IMR-90 (cell line): ENCODE measurements around the gene RGS9. TPM values are rescaled to one million over a fixed set of nuclear protein-coding genes. Genes with fewer than 3 reads are reported as not detected.

ENCODE experiments used
- ATAC-seq: fragments of 200-7000 bp; cut with Tn5 transposase; 2 replicates; pipeline ENCODE4 v1.9.1; 2020; ENCODE audit warnings: low read depth, mild to moderate bottlenecking, moderate library complexity
- BruUV-seq: library from RNA; stranded (reverse); fragments of 400-500 nt; replicated peaks from 2 replicates; lab custom pipeline; 2021; lab: Mats Ljungman, UMichigan
- CTCF ChIA-PET: fragments of 300-600 bp; formaldehyde crosslinking; extraction: SDS; loops from one replicate; lab custom pipeline; 2021; ENCODE audit warnings: antibody characterized with exemption; lab: Yijun Ruan, JAX
- POLR2A ChIA-PET: fragments of 300-600 bp; sonication (Branson Sonifier 250); formaldehyde crosslinking; loops from one replicate; lab custom pipeline; 2022; ENCODE audit warnings: antibody characterized with exemption; ENCODE audit not compliant: unreplicated experiment; lab: Charles Lee
- DNase-seq: peaks from one replicate; pipeline ENCODE4 v3.0.0; 2013
- H2AFZ ChIP-seq: replicated peaks from 2 replicates; pipeline ENCODE3; 2013; ENCODE audit warnings: low read length, mild to moderate bottlenecking; ENCODE audit not compliant: poor library complexity
- H2AK5ac ChIP-seq: 2 replicates; pipeline ENCODE4 v1.6.1; 2013; ENCODE audit warnings: low read depth, low read length, inconsistent platforms
- H2AK9ac ChIP-seq: replicated peaks from 2 replicates; pipeline ENCODE3; 2013; ENCODE audit warnings: mild to moderate bottlenecking, low read depth, low read length, moderate library complexity; ENCODE audit not compliant: poor library complexity
- H2BK120ac ChIP-seq: 2 replicates; pipeline ENCODE4 v1.6.1; 2013; ENCODE audit warnings: low read depth, low read length, inconsistent platforms
- H2BK15ac ChIP-seq: 3 replicates; pipeline ENCODE4 v1.6.1; 2013; ENCODE audit warnings: low read depth, low read length, inconsistent platforms
- H2BK20ac ChIP-seq: 2 replicates; pipeline ENCODE4 v1.6.1; 2013; ENCODE audit warnings: low read depth, mild to moderate bottlenecking, inconsistent platforms, low read length, moderate library complexity
- H2BK5ac ChIP-seq: 2 replicates; pipeline ENCODE4 v1.6.1; 2013; ENCODE audit warnings: mild to moderate bottlenecking, low read depth, low read length, inconsistent platforms; ENCODE audit not compliant: poor library complexity, severe bottlenecking
- H3K14ac ChIP-seq: replicated peaks from 2 replicates; pipeline ENCODE4 v1.6.1; 2013; ENCODE audit warnings: low read depth, low read length, inconsistent platforms
- H3K18ac ChIP-seq: 2 replicates; pipeline ENCODE4 v1.6.1; 2013; ENCODE audit warnings: low read depth, low read length, control low read depth
- H3K23ac ChIP-seq: 2 replicates; pipeline ENCODE4 v1.6.1; 2013; ENCODE audit warnings: low read depth, low read length, inconsistent platforms
- H3K27ac ChIP-seq: 2 replicates; pipeline ENCODE4 v1.5.1; 2013; ENCODE audit warnings: mild to moderate bottlenecking, control low read depth, low read length; ENCODE audit not compliant: insufficient read depth
- H3K27me3 ChIP-seq: 2 replicates; pipeline ENCODE4 v1.6.1; 2013; ENCODE audit warnings: low read length; ENCODE audit not compliant: control insufficient read depth, insufficient read depth
- H3K36me3 ChIP-seq: 2 replicates; pipeline ENCODE4 v1.6.1; 2013; ENCODE audit warnings: low read length, mixed read lengths; ENCODE audit not compliant: control insufficient read depth, insufficient read depth
- H3K4ac ChIP-seq: 2 replicates; pipeline ENCODE4 v1.6.1; 2013; ENCODE audit warnings: low read depth, low read length, inconsistent platforms
- H3K4me1 ChIP-seq: 2 replicates; pipeline ENCODE4 v1.6.1; 2013; ENCODE audit warnings: low read length, mixed read lengths; ENCODE audit not compliant: control insufficient read depth, insufficient read depth
- H3K4me2 ChIP-seq: 2 replicates; pipeline ENCODE4 v1.6.1; 2013; ENCODE audit warnings: low read depth, mild to moderate bottlenecking, control low read depth, low read length, moderate library complexity
- H3K4me3 ChIP-seq: 2 replicates; pipeline ENCODE4 v1.5.1; 2013; ENCODE audit warnings: low read depth, mild to moderate bottlenecking, control low read depth, low read length, moderate library complexity; ENCODE audit not compliant: insufficient read depth
- H3K56ac ChIP-seq: 2 replicates; pipeline ENCODE4 v1.6.1; 2013; ENCODE audit warnings: low read length, inconsistent platforms; ENCODE audit not compliant: insufficient read depth; ENCODE audit errors: extremely low read depth
- H3K79me1 ChIP-seq, 2 experiments: 2 replicates each; pipeline ENCODE4 v1.6.1; 2013; ENCODE audit warnings: low read length in 2 of 2, inconsistent platforms in 1 of 2, low read depth in 1 of 2
- H3K9ac ChIP-seq: 2 replicates; pipeline ENCODE4 v1.6.1; 2013; ENCODE audit warnings: low read depth, low read length, control low read depth
- H3K9me1 ChIP-seq: 2 replicates; pipeline ENCODE4 v1.6.1; 2013; ENCODE audit warnings: low read length, inconsistent platforms; ENCODE audit not compliant: insufficient read depth
- H3K9me3 ChIP-seq: 2 replicates; pipeline ENCODE4 v1.6.1; 2013; ENCODE audit warnings: low read length; ENCODE audit not compliant: control insufficient read depth, insufficient read depth
- H4K20me1 ChIP-seq: 2 replicates; pipeline ENCODE4 v1.6.1; 2013; ENCODE audit warnings: low read length, inconsistent platforms; ENCODE audit not compliant: insufficient read depth
- H4K5ac ChIP-seq: 2 replicates; pipeline ENCODE4 v1.6.1; 2013; ENCODE audit warnings: mild to moderate bottlenecking, low read depth, low read length, control low read depth
- H4K8ac ChIP-seq, 2 experiments: 2 replicates each; pipeline ENCODE4 v1.6.1; 2013; ENCODE audit warnings: low read depth in 2 of 2, low read length in 2 of 2, control low read depth in 1 of 2, inconsistent platforms in 1 of 2
- H4K91ac ChIP-seq: 2 replicates; pipeline ENCODE4 v1.6.1; 2013; ENCODE audit warnings: low read depth, low read length, inconsistent platforms; ENCODE audit not compliant: insufficient read depth
- BHLHE40 ChIP-seq: fragments of 150-350 bp; IDR thresholded peaks from 2 replicates; pipeline ENCODE4 v1.6.1; 2016; ENCODE audit warnings: mild to moderate bottlenecking, low read depth, low read length
- CHD1 ChIP-seq: IDR thresholded peaks from 2 replicates; pipeline ENCODE4 v1.6.1; 2012; ENCODE audit warnings: low read depth, low read length, improper control_type of control experiment
- FOS ChIP-seq: fragments of 150-350 bp; IDR thresholded peaks from 2 replicates; pipeline ENCODE4 v1.6.1; 2016; ENCODE audit warnings: low read depth, low read length
- RAD21 ChIP-seq: IDR thresholded peaks from 2 replicates; pipeline ENCODE4 v1.6.1; 2012; ENCODE audit warnings: low read length, improper control_type of control experiment
- RCOR1 ChIP-seq: IDR thresholded peaks from 2 replicates; pipeline ENCODE4 v1.6.1; 2012; ENCODE audit warnings: mild to moderate bottlenecking, low read length, improper control_type of control experiment; ENCODE audit not compliant: insufficient replicate concordance
- WGBS, 2 experiments: methylation state at CpG; one replicate each; pipeline versions ENCODE4 v1.1.5 to v1.1.7; 2013; ENCODE audit warnings: missing lambda C conversion rate in 2 of 2; ENCODE audit not compliant: insufficient read length in 1 of 2; ENCODE audit errors: extremely low coverage in 2 of 2; 5-methylcytosine and 5-hydroxymethylcytosine counted together
- dilution Hi-C: fragments of 300-500 bp; cut with HindIII; formaldehyde crosslinking; loops from one replicate; pipeline ENCODE4 v1.14.3; 2018; ENCODE audit warnings: low sequenced_read_pairs; ENCODE audit not compliant: unreplicated experiment
- in situ Hi-C: fragments of 300-500 bp; cut with MboI; formaldehyde crosslinking; loops from 3 replicates; pipeline ENCODE4 v1.14.3; 2019; ENCODE audit warnings: low sequenced_read_pairs, inconsistent platforms, mixed read lengths
- intact Hi-C: fragments of 100-400 bp; cut with micrococcal nuclease; formaldehyde crosslinking; loops from 2 replicates; pipeline ENCODE4 v1.10.0; 2022
- polyA plus RNA-seq, 3 experiments: library from polyadenylated mRNA; depleted of rRNA; stranded (reverse); fragments of >200 nt; gene quantifications; 2 replicates each; pipeline ENCODE4 v1.2.3, GENCODE V29; 2012; ENCODE audit warnings: low replicate concordance in 1 of 3
- total RNA-seq: library from RNA; depleted of rRNA; stranded (reverse); fragments of >200 nt; gene quantifications from 2 replicates; pipeline ENCODE4 v1.2.3, GENCODE V29; 2012
- TF ChIP-seq, protein P1 (sequence below): conservative IDR thresholded peaks from 2 replicates; pipeline ENCODE4 v1.5.1; 2012; ENCODE audit warnings: mild to moderate bottlenecking, low read depth, low read length, improper control_type of control experiment

The RGS9 gene
- total and polyA plus RNA-seq, 2 of the 4 experiments (the other 2 are of a cell fraction), result 0.90 to 1.1 TPM

DNA sequence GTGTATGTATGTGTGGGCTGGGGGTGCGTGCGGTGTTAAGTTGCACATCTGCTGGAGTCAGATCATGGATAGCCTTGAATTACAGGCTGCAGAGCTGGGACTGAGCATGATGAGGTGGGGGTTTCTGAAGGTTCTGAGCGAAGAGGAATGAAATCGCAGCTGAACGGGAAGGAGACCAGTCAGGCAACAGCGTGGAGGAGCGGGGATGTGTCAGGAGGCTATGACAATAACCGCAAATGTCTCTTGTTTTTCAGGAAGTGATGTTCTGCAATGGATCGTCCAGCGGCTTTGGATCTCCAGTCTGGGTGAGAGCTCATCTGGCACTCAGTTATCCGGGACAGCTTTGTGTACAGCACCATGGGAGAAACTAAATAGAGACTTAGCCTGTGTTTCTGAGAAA, 20.9 kb downstream of the RGS9 start:
- Histone ChIP-seq H2BK5ac (no peak overlapping the region), H3K56ac (no peak overlapping the region), H3K4me3 (no peak overlapping the region), H3K18ac (no peak overlapping the region), H3K36me3 (no peaks in the 10 kb centered on the region), H2BK120ac (no peak overlapping the region), H2BK20ac (no peak overlapping the region), H4K20me1 (peaks cover 3% of the 10 kb centered on the region; the same call in 1 of the 2 replicates), H3K4ac (no peak overlapping the region), H3K9ac (no peak overlapping the region), H2BK15ac (no peak overlapping the region), H4K5ac (no peak overlapping the region), H2AK9ac (no peak overlapping the region), H2AFZ (no peak overlapping the region), H3K27me3 (no peaks in the 10 kb centered on the region), H3K79me1 (no peaks in the 10 kb centered on the region; a peak in 1 of 4 replicates), H3K4me2 (no peak overlapping the region), H3K9me1 (peaks cover 8% of the 10 kb centered on the region; the same call in 1 of the 2 replicates), H4K91ac (no peak overlapping the region), H2AK5ac (no peak overlapping the region), H4K8ac (no peak overlapping the region), H3K23ac (no peak overlapping the region), H3K9me3 (no peaks in the 10 kb centered on the region), H3K27ac (no peak overlapping the region), H3K14ac (no peak overlapping the region), H3K4me1 (peaks cover 9% of the 10 kb centered on the region)
- BruUV-seq, result no TSS peak
- in situ Hi-C loops (no loop called here), dilution Hi-C loops (no loop called here), intact Hi-C loops (no loop called here)
- TF ChIP-seq RCOR1 (no peak), RAD21 (no peak), FOS (no peak), BHLHE40 (no peak), CHD1 (no peak)
- TF ChIP-seq, protein P1, sequence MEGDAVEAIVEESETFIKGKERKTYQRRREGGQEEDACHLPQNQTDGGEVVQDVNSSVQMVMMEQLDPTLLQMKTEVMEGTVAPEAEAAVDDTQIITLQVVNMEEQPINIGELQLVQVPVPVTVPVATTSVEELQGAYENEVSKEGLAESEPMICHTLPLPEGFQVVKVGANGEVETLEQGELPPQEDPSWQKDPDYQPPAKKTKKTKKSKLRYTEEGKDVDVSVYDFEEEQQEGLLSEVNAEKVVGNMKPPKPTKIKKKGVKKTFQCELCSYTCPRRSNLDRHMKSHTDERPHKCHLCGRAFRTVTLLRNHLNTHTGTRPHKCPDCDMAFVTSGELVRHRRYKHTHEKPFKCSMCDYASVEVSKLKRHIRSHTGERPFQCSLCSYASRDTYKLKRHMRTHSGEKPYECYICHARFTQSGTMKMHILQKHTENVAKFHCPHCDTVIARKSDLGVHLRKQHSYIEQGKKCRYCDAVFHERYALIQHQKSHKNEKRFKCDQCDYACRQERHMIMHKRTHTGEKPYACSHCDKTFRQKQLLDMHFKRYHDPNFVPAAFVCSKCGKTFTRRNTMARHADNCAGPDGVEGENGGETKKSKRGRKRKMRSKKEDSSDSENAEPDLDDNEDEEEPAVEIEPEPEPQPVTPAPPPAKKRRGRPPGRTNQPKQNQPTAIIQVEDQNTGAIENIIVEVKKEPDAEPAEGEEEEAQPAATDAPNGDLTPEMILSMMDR, result no peak
- DNase-seq (no peak), ATAC-seq (no peak)
- 87% methylated on average over 7 of the region's 11 CpGs; no CpG with 5 or more reads in 1 of the 2 experiments for WGBS, 2 experiments
- ChIA-PET CTCF (interaction anchor here (1.3 kb wide), 1 partner anchor 21 kb away, joined by 3 read pairs; the partner anchor contains the start of gene RGS9), POLR2A (no interaction called here)
